ENCODE measurements around the gene GKN1. TPM values are rescaled to one million over a fixed set of nuclear protein-coding genes. Genes with fewer than 3 reads are reported as not detected.

GKN1 gene, protein sequence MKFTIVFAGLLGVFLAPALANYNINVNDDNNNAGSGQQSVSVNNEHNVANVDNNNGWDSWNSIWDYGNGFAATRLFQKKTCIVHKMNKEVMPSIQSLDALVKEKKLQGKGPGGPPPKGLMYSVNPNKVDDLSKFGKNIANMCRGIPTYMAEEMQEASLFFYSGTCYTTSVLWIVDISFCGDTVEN
- not detected for total RNA-seq

DNA sequence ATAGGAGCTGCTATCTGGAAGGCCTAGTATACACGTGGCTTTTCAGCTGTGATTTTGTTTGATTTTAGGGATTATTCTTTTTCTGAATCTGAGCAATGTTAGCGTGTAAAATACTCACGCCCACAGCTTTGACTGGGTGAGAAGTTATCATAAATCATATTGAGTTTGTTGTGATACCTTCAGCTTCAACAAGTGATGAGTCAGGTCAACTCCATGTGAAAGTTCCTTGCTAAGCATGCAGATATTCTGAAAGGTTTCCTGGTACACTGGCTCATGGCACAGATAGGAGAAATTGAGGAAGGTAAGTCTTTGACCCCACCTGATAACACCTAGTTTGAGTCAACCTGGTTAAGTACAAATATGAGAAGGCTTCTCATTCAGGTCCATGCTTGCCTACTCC lies at the start of gene GKN1:
TSS of gene GKN1 (plus strand) at position 386 of the 400 bp plus-strand sequence. CDS start 42 bp downstream, outside the sequence.
- ChIA-PET POLR2A (no interaction called here), CTCF (no interaction called here)

DNA sequence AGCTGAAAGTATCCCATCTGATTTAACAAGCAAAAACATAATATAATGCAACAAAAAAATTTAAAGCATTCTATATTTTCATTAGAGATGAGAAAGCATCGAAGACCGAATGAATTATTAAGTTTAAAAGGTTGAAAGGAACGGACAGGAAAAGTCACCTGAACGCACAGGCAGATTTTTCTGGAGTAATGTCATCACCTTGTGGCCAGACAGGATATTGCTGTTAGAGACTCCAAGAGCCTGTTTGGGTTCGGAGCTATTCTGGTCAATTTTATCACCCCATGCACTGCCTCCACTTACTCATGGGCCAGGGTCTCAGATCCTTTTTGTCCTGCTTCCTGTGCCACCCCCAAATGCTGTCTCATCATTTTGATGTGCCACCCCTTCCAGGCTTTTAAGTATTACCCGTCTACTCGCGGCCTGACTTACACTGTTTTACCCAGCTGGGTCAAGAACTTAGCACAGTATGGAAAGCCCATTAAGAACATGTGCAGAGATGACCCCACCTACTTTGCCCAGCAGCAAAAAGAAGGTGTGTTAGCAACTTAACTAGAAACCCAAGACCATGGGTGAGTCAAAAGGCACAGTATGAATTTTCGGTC lies 49.0 kb upstream of the GKN1 start:
- POLR2A ChIA-PET, result interaction anchor here (0.9 kb wide), 1 partner anchor 211 kb away, joined by 3 read pairs; no protein-coding TSS in a partner anchor
- CTCF ChIA-PET, result interaction anchor here (0.6 to 2.7 kb wide), 17 partner anchors 10 to 462 kb away, joined by 3 to 16 read pairs (median 4); no protein-coding TSS in a partner anchor

DNA sequence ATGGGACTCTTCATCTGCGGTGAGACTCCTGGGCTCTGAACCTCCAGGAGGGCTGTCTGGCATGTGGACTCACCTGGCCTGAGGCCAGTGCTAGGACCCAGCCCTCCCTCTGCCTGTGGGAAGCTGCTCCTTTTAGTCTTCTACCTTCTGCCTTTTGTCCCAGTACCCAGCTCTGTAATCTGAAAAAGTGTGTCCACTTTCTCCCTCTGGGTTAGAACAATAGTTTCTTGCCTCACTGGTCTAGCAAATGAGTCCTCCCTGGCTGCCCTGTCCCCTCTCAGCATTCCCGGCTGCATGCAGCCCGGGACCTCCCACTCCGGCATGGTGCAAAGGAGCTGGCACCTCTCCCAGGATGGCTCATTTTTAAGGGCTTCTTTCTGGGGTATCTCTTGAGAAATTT lies 47.6 kb upstream of the GKN1 start:
- ChIA-PET CTCF (interaction anchor here (0.6 to 1.3 kb wide), 4 partner anchors 176 to 486 kb away, joined by 3 to 4 read pairs (median 4); no protein-coding TSS in a partner anchor), POLR2A (interaction anchor here (0.7 kb wide), 2 partner anchors 8 to 630 kb away, joined by 4 read pairs; no protein-coding TSS in a partner anchor)

DNA sequence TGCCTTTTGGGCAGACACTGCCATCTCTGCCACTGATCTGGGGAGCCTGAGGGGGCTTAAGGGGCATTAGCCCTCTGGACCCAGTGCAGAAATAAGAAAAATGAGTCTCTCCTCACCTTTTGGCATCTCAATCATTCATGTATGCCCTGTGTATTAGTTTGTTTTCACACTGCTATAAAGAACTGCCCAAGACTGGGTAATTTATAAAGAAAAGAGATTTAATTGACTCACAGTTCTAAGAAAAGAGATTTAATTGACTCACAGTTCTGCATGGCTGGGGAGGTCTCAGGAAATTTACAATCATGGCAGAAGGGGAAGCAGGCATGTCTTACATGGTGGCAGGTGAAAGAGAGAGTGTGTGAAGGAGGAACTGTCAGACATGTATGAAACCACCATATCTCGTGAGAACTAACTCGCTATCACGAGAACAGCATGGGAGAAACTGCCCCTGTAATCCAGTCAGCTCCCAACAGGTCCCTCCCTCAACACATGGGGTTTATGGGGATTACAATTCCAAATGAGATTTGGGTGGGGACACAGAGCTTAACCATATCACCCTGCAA lies 43.2 kb upstream of the GKN1 start:
- ChIA-PET POLR2A (no interaction called here), CTCF (no interaction called here)

DNA sequence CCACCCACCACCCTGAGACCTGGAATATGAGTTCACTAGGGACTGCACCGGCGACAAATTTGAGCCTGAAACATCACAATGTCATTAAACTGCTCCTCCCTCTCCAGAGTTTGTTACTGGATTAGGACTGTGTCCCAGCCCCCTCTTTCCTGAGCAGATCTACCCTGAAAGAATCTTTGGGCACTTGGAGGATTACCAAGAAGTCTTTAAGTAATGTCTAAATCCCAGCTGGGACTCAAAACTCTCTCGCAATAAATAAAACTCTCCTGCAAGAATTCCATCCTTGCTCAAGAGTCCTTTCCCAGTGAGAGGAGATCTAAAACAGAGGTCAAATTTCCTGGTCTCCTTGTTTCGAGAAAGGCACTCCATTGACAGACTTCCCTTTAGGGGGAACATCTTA lies 42.6 kb upstream of the GKN1 start:
- ChIA-PET POLR2A (no interaction called here), CTCF (no interaction called here)

DNA sequence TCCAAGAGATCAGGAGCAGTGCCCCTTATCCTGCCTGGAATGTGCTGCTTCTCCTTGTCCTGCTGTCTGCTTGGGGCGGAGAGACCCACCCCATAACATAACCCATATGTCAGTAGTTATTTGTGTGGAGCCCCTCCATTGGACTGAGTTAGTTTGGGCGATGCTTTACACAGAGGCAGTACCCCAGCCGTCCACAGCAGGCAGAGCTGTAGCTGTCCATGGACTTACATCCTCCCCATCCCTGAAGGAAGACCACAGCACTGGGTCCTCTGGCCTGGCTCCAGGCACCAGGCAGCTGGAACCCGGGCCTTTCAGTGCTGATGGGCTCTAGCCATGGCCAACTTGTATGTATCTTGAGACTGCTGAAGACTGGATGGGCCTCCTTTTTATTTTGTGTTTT lies 42.0 kb upstream of the GKN1 start:
- CTCF ChIA-PET, result no interaction called here

DNA sequence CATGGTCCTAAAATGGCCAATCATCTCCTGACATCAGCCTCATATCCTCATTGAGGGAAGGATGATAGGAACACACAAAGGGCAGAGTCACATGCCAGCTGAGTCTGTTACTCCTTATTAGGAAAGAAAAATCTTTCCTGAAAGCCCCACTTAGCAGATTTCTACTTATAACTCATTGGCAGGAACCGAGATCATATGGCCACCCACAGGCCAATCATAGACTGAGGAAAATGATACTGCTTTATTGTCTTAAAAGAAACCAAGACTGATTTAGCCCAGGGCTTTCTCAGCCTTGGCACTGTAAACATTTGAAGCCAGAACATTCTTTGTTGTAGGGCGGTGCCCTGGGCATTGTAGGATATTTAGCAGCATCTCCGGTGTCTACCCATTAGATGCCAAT lies 40.4 kb upstream of the GKN1 start:
- CTCF ChIA-PET, result interaction anchor here (2.1 to 3.8 kb wide), 2 partner anchors 9 to 10 kb away, joined by 9 to 16 read pairs; no protein-coding TSS in a partner anchor
- POLR2A ChIA-PET, result no interaction called here

More for the DNA sequence above, 42.0 kb upstream of the GKN1 start:
- POLR2A ChIA-PET, result no interaction called here

DNA sequence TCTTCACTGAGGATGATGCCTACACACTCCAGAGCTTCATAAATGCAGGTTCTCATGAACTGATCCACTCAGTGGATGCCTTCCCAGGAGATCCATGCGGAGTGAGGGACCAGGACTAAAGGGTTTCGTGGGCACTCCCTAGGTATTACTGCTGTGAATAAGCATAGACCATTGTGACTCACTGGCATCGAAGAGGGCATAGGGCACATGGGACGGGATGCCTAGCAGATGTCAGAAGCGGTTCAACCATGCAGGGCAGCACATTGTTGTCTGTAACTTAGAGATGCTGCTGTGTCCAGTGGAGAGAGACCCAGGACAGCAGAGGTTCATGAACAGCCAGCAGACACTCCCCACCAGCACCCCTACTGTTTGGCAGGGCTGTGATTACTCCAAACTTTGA lies 39.0 kb upstream of the GKN1 start:
- ChIA-PET CTCF (interaction anchor here (0.5 to 3.8 kb wide), 4 partner anchors 9 to 227 kb away, joined by 3 to 16 read pairs (median 6); no protein-coding TSS in a partner anchor), POLR2A (no interaction called here)

DNA sequence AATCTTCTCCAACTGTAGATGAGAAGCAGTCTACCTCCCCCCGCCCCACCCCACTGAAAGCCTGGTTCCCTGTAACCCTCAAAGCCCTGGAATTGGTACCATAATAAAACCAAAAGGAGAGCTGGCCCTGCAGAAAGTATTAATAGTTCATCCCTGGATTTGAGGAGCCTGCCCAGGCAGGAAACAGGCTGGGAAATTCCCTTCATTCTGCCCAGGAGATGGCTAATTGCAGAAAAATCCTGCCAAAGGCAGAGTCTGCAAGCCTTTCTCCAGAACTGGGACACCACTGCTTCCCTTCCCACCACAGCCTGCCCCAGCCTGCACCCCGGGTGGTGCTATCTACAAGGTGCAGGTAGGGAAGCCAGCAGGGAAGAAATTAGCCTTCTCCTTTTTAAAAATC lies 38.0 kb upstream of the GKN1 start:
- CTCF ChIA-PET, result interaction anchor here (3.8 kb wide), 1 partner anchor 11 kb away, joined by 16 read pairs; no protein-coding TSS in a partner anchor
- POLR2A ChIA-PET, result no interaction called here

DNA sequence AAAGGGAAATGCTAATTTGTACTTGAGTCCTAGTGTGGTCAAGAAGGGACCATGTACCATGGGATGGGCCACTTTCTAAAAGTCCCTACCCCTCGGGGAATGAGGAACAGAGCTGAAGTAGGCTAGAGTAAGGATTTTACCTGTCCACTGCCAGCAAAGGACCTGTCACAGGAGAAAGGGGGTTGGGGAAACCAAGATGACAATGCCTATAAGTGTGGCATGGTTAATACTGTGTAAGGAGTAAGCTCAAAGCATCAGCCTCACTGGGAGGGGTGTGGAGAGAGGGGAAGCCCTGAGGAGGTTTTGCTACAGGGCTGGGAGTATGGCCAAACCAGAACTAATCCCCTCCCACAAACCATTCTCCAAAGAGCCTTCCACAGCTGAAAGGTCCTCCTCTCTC lies 37.5 kb upstream of the GKN1 start:
- ChIA-PET POLR2A (no interaction called here), CTCF (interaction anchor here (3.8 kb wide), 1 partner anchor 12 kb away, joined by 16 read pairs; no protein-coding TSS in a partner anchor)

DNA sequence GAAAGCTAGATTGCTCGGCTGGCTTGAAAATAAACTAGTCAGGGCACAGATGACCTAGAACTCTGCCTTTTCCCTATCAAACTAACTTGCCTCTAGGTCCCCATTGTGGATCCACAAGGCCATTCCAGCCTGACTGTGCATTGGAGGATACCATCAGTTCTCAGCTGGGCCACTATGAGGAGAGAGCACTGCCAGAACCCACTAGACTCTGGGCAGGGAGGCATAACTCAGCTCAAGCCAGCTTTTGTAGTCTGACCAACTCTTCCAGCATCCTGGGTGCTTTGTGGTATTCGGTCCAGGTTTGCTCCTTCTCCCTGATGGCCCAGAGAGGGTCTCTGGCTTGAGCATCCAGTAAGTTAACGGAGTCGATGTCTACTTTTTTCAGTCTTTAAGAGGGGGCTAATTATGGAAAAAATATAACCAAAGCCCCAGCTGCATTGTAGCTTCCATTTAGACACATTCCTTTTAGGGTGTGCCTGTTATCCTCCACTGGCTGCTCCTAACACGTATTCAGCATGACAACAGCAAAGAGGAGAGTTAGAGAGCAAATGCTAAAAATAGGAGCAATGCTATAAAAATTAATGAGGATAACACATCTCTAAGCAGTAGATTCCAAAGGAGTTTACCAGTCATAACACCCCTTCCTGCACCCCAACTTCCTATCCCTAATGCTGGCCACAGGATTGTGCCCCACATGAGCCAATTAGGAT lies 36.9 kb upstream of the GKN1 start:
- ChIA-PET CTCF (interaction anchor here (1.5 kb wide), 1 partner anchor 12 kb away, joined by 4 read pairs; no protein-coding TSS in a partner anchor), POLR2A (no interaction called here)

DNA sequence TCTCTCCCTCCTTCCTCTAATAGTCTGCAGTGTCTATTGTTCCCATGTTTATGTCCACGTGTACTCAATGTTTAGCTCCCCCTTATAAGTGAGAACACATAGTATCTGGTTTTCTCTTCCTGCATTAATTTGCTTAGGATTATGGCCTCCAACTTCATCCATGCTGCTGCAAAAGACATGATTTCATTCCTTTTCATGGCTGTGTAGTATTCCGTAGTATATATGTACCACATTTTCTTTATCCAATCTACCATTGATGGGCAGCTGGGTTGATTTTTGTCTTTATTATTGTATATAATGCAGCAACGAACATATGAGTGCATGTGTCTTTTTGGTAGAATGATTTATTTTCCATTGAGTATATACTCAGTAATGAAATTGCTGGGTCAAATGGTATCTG lies 35.5 kb upstream of the GKN1 start:
- POLR2A ChIA-PET, result no interaction called here
- CTCF ChIA-PET, result interaction anchor here (1.5 kb wide), 1 partner anchor 14 kb away, joined by 4 read pairs; no protein-coding TSS in a partner anchor

DNA sequence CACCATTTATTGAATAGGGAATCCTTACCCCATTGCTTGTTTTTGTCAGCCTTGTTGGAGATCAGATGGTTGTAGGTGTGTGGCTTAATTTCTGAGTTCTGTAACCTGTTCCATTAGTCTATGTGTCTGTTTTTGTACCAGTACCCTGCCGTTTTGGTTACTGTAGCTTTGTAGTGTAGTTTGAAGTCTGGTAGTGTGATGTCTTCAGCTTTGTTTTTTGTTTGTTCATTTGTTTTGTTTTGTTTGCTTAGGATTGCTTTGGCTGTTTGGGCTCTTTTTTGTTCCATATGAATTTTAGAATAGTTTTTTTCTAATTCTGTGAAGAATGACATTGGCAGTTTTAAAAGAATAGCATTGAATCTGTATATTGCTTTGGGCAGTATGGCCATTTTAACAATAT lies 34.5 kb upstream of the GKN1 start:
- ChIA-PET CTCF (interaction anchor here (1.4 kb wide), 1 partner anchor 32 kb away, joined by 6 read pairs; no protein-coding TSS in a partner anchor), POLR2A (no interaction called here)

DNA sequence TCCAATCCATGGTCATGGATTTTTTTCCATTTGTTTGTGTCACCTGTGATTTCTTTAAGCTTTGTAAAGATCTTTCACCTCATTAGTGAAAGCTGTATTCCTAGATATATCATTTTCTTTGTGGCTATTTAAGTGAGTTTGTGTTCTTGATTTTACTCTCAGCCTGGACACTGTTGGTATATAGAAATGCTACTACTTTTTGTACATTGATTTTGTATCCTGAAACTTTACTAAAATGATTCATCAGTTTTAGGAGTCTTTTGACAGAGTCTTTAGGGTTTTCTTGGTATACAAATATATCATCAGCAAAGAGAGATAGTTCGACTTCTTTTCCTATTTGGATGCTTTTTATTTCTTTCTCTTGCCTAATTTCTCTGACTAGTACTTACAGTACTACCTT lies 34.1 kb upstream of the GKN1 start:
- CTCF ChIA-PET, result interaction anchor here (1.4 kb wide), 1 partner anchor 32 kb away, joined by 6 read pairs; no protein-coding TSS in a partner anchor

DNA sequence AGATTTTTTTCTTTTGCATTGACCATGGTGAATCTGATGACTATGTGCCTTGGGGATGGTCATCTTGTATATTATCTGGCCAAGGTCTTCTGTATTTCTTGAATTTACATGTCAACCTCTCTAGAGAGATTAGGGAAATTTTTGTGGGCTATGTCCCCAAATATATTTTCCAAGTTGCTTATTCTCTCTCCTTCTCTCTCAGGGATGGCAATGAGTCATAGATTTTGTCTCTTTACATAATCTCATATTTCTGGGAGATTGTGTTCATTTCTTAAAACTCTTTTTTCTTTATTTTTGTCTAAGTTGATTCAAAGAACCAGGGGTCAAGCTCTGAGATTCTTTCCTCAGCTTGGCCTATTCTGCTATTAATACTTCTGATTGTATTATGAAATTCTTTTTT lies 31.6 kb upstream of the GKN1 start:
- POLR2A ChIA-PET, result no interaction called here
- CTCF ChIA-PET, result interaction anchor here (1.0 to 2.1 kb wide), 11 partner anchors 8 to 356 kb away, joined by 3 to 9 read pairs (median 3); partner anchors contain the start of gene ANTXR1

More for the DNA sequence above, 34.1 kb upstream of the GKN1 start:
- POLR2A ChIA-PET, result no interaction called here

DNA sequence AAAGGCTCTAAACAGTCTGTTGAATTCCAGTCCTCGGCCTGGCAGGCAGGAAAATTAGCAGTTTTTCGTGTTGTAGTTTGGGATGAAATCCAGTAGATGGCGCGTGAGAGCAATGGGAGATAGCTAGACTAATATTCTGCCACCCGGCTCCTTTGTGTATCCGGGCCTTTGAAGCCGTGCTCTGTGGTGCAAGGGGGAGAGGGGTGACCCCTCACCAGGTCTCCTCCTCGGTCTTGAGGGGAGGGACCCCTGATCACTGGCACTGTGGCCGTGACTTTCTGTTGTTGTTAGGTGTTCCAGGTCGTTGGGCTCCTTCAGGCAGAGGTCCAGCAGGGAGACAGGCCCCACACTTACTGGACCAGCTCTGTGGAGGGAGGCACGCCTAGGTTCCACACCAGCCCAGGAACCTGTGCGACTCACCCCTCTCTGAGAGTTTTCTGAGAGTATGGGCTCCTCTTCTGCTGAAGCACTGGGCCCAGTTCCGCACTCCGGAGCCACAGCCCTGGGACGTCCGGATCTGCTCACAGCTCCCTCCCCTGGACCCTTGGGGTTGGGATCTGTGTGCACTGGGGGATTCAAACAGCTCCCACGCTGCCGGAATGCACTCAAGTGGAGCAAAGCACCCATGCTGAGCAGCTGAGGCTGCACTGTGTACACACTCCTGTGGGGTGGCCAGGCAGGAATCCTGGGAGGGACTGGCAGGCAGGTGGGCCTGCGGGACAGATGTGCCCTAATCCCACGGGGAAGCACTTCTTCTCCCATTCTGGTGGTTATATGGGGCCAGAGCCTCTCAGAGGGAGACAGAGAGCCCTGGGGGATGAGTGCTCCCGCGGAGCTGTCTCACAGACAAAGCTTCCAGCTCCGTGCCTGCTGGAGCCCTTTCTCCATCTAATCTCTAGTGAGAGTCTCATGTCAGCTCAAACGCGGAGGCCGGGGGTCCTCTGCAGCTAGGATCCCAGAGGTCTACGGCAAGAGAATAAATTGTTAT lies 30.6 kb upstream of the GKN1 start:
- CTCF ChIA-PET, result interaction anchor here (0.8 to 2.1 kb wide), 13 partner anchors 8 to 363 kb away, joined by 3 to 9 read pairs (median 3); partner anchors contain the start of gene ANTXR1
- POLR2A ChIA-PET, result no interaction called here

DNA sequence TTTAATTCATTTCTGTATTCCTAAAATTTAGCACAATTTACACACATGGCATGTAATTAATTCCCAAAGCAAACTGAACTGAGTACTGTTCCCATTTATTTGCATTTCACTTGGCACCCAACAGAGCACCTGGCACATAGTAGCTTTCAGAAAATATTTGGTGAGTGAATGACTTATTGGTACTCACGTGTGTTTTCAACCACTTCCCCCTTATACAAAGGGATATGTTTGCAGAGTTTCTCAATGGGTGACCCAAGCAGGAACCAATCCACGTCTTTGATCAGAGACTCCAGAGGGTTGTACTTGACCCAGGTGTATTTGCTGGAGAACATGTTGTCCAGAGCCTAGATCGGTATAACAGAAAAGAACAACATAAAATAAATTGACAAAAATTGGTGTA lies 28.3 kb upstream of the GKN1 start:
- ChIA-PET CTCF (no interaction called here), POLR2A (no interaction called here)

DNA sequence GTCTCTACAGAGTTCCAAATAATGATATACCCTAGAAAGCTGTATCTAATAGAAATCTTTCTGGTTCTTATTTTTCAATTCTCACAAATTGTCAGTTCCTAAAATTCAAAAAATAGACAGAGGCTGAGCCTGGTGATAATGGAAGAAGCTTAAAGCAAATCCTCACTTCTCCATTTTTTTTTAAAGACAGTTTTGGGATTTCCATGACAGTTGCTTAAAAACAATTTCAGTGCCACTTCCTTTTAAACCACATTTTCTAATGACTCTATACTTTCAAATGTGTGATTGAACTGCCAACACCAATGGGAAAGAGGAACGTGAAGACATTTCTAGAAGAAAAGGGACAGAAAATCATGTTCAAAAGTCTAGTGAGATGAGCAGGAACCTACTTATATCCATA lies 25.7 kb upstream of the GKN1 start:
- POLR2A ChIA-PET, result no interaction called here
- CTCF ChIA-PET, result no interaction called here

DNA sequence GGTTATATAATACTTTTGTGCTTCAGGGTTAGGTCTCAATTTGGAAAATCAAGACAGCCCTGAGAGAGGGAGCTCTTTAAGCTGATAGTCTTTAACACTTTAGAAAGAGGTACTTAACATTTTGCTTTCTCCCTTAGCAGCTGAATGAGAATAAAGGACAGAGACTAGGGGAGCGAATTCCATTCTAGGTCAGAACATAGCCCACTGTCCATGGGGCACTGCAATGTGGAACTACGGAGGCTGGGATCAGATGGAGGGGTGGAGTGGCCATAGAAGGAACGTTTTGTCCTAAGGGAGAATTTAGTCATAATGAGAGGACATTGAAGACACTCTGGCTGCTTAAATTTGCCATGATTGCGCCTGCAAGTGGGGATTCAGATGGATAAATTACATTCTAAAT lies 22.5 kb upstream of the GKN1 start:
- ChIA-PET POLR2A (no interaction called here), CTCF (interaction anchor here (1.1 kb wide), 1 partner anchor 9 kb away, joined by 4 read pairs; no protein-coding TSS in a partner anchor)
